HEK293 (cell line): ENCODE measurements around the gene KIF21B.

Source experiments
- CTCF ChIA-PET: fragments of 350-600 bp; formaldehyde crosslinking; extraction: SDS; loops from one replicate; lab custom pipeline; 2021; ENCODE audit warnings: antibody characterized with exemption; lab: Yijun Ruan, JAX
- POLR2A ChIA-PET: fragments of 300-600 bp; formaldehyde crosslinking; extraction: SDS; loops from one replicate; lab custom pipeline; 2020; ENCODE audit warnings: antibody characterized with exemption, inconsistent platforms; lab: Yijun Ruan, JAX
- H3K27ac ChIP-seq: fragments of 200-500 bp; sonication (Bioruptor generic); 2 replicates; pipeline ENCODE4 v1.5.1; 2014; ENCODE audit warnings: low read depth, low read length, control low read depth, inconsistent platforms; ENCODE audit errors: extremely low read depth
- H3K36me3 ChIP-seq, 2 experiments: fragments of 200-500 bp in 1 of 2; sonication (Bioruptor generic) in 1 of 2; 1 replicate in 1 of 2; 2 replicates in 1 of 2; pipeline ENCODE4 v1.5.1; 2014 to 2017; ENCODE audit warnings: inconsistent platforms in 2 of 2, low read length in 2 of 2; ENCODE audit not compliant: control insufficient read depth in 2 of 2, insufficient read depth in 1 of 2
- H3K4me1 ChIP-seq: fragments of 200-500 bp; sonication (Bioruptor generic); 2 replicates; pipeline ENCODE4 v1.5.1; 2014; ENCODE audit warnings: mild to moderate bottlenecking, low read length, inconsistent platforms; ENCODE audit not compliant: control insufficient read depth, insufficient read depth
- H3K4me3 ChIP-seq: 2 replicates; pipeline ENCODE4 v1.5.1; 2011; ENCODE audit warnings: low read depth, mild to moderate bottlenecking, control low read depth, low read length, moderate library complexity
- H3K9me3 ChIP-seq: fragments of 200-500 bp; sonication (Bioruptor generic); 2 replicates; pipeline ENCODE4 v1.5.1; 2014; ENCODE audit warnings: low read depth, low read length, inconsistent platforms; ENCODE audit not compliant: control insufficient read depth, insufficient read depth
- GFI1B ChIP-seq: fragments of 450-650 bp; formaldehyde crosslinking; IDR thresholded peaks from 2 replicates; pipeline ENCODE4 v1.5.1; 2016; ENCODE audit warnings: missing biosample characterization, missing genetic modification characterization
- HIC1 ChIP-seq: fragments of 450-650 bp; formaldehyde crosslinking; IDR thresholded peaks from 2 replicates; pipeline ENCODE4 v1.5.1; 2016; ENCODE audit warnings: missing biosample characterization, missing genetic modification characterization
- HOXC10 ChIP-seq: sonication (generic); formaldehyde crosslinking; IDR thresholded peaks from 2 replicates; pipeline ENCODE4 v1.8.1; 2023; ENCODE audit warnings: mild to moderate bottlenecking, missing genetic modification reagents
- KLF1 ChIP-seq: fragments of 450-650 bp; formaldehyde crosslinking; IDR thresholded peaks from 2 replicates; pipeline ENCODE4 v1.5.1; 2016; ENCODE audit warnings: missing biosample characterization, missing genetic modification characterization
- SCRT2 ChIP-seq: fragments of 450-650 bp; formaldehyde crosslinking; IDR thresholded peaks from 2 replicates; pipeline ENCODE4 v1.5.1; 2016; ENCODE audit warnings: missing biosample characterization, missing genetic modification characterization
- ZFP3 ChIP-seq: fragments of 450-650 bp; formaldehyde crosslinking; IDR thresholded peaks from 2 replicates; pipeline ENCODE4 v1.5.1; 2016; ENCODE audit warnings: low read depth, missing biosample characterization, missing genetic modification characterization
- ZIC2 ChIP-seq: fragments of 450-650 bp; formaldehyde crosslinking; IDR thresholded peaks from 2 replicates; pipeline ENCODE4 v1.5.1; 2016; ENCODE audit warnings: missing biosample characterization, missing genetic modification characterization
- ZNF10 ChIP-seq: fragments of 450-650 bp; formaldehyde crosslinking; IDR thresholded peaks from 2 replicates; pipeline ENCODE4 v1.5.1; 2017; ENCODE audit warnings: missing biosample characterization, missing genetic modification characterization
- ZNF174 ChIP-seq: fragments of 450-650 bp; formaldehyde crosslinking; IDR thresholded peaks from 2 replicates; pipeline ENCODE4 v1.5.0; 2017; ENCODE audit warnings: missing biosample characterization, mild to moderate bottlenecking, missing genetic modification characterization
- ZNF221 ChIP-seq: fragments of 450-650 bp; formaldehyde crosslinking; IDR thresholded peaks from 2 replicates; pipeline ENCODE4 v1.5.1; 2017; ENCODE audit warnings: missing biosample characterization, missing genetic modification characterization, borderline replicate concordance
- ZNF23 ChIP-seq: fragments of 450-650 bp; formaldehyde crosslinking; IDR thresholded peaks from 2 replicates; pipeline ENCODE4 v1.5.1; 2016; ENCODE audit warnings: missing biosample characterization, missing genetic modification characterization, borderline replicate concordance
- ZNF248 ChIP-seq: fragments of 450-650 bp; formaldehyde crosslinking; IDR thresholded peaks from 2 replicates; pipeline ENCODE4 v1.5.1; 2017; ENCODE audit warnings: missing biosample characterization, missing genetic modification characterization
- ZNF362 ChIP-seq: fragments of 450-650 bp; formaldehyde crosslinking; IDR thresholded peaks from 2 replicates; pipeline ENCODE4 v1.5.1; 2016; ENCODE audit warnings: missing biosample characterization, missing genetic modification characterization
- ZNF37A ChIP-seq: fragments of 450-650 bp; IDR thresholded peaks from 2 replicates; pipeline ENCODE4 v1.5.1; 2018; ENCODE audit warnings: missing biosample characterization, missing genetic modification characterization
- ZNF394 ChIP-seq: fragments of 450-650 bp; formaldehyde crosslinking; IDR thresholded peaks from 2 replicates; pipeline ENCODE4 v1.5.1; 2016; ENCODE audit warnings: missing biosample characterization, missing genetic modification characterization, mild to moderate bottlenecking, moderate library complexity, borderline replicate concordance
- ZNF423 ChIP-seq: fragments of 450-650 bp; formaldehyde crosslinking; IDR thresholded peaks from 2 replicates; pipeline ENCODE4 v1.5.1; 2016; ENCODE audit warnings: missing biosample characterization, missing genetic modification characterization
- ZNF426 ChIP-seq: fragments of 450-650 bp; formaldehyde crosslinking; IDR thresholded peaks from 2 replicates; pipeline ENCODE4 v1.5.1; 2017; ENCODE audit warnings: missing biosample characterization, missing genetic modification characterization, mild to moderate bottlenecking, inconsistent platforms, moderate library complexity
- ZNF449 ChIP-seq: fragments of 450-650 bp; formaldehyde crosslinking; IDR thresholded peaks from 2 replicates; pipeline ENCODE4 v1.5.1; 2017; ENCODE audit warnings: missing biosample characterization, mild to moderate bottlenecking, missing genetic modification characterization, moderate library complexity
- ZNF544 ChIP-seq: fragments of 450-650 bp; formaldehyde crosslinking; IDR thresholded peaks from 2 replicates; pipeline ENCODE4 v1.5.0; 2017; ENCODE audit warnings: missing biosample characterization, missing genetic modification characterization
- ZXDB ChIP-seq: fragments of 450-650 bp; formaldehyde crosslinking; IDR thresholded peaks from 2 replicates; pipeline ENCODE4 v1.5.1; 2016; ENCODE audit warnings: missing biosample characterization, missing genetic modification characterization

KIF21B gene

GRCh38 chr1:201004154-201004553 is 19.4 kb downstream of the KIF21B start:
- Histone ChIP-seq H3K4me3 (no peak overlapping the region), H3K36me3 (no peaks in the 10 kb centered on the region), H3K9me3 (no peaks in the 10 kb centered on the region), H3K4me1 (no peaks in the 10 kb centered on the region), H3K27ac (no peak overlapping the region)
- ChIA-PET CTCF (interaction anchor here (0.6 to 1.6 kb wide), 3 partner anchors 25 to 1049 kb away, joined by 3 to 6 read pairs (median 3); no protein-coding TSS in a partner anchor), POLR2A (no interaction called here)
- TF ChIP-seq SCRT2 (peak; percentile 55), HOXC10 (CRISPR knock-in tag) (no peak), ZNF10 (tag by site-specific recombination) (no peak), ZIC2 (tag by site-specific recombination) (no peak), ZNF426 (no peak)

GRCh38 chr1:201002510-201002909 is 21.0 kb downstream of the KIF21B start:
- no peaks in the 10 kb centered on the region for H3K9me3 ChIP-seq
- ChIA-PET CTCF (no interaction called here), POLR2A (no interaction called here)
- no peak overlapping the region for H3K4me3 ChIP-seq
- H3K4me1 ChIP-seq: no peaks in the 10 kb centered on the region
- H3K36me3 ChIP-seq: no peaks in the 10 kb centered on the region
- TF ChIP-seq ZNF10 (tag by site-specific recombination) (no peak), ZNF248 (no peak), ZXDB (no peak), ZNF544 (tag by site-specific recombination) (no peak), ZNF394 (tag by site-specific recombination) (no peak), ZNF37A (tag by site-specific recombination) (no peak), ZFP3 (no peak), ZNF174 (tag by site-specific recombination) (no peak), ZNF23 (tag by site-specific recombination) (no peak), ZNF362 (tag by site-specific recombination) (no peak)
- no peak overlapping the region for H3K27ac ChIP-seq

- CTCF ChIA-PET: no interaction called here
- no peaks in the 10 kb centered on the region for H3K36me3 ChIP-seq
- H3K4me3 ChIP-seq: no peak overlapping the region
- TF ChIP-seq ZNF423 (tag by site-specific recombination) (no peak), ZNF449 (peak; percentile 98)
- no peaks in the 10 kb centered on the region for H3K9me3 ChIP-seq
- POLR2A ChIA-PET: no interaction called here
- H3K4me1 ChIP-seq: no peaks in the 10 kb centered on the region
- no peak overlapping the region for H3K27ac ChIP-seq
These were observed 21.6 kb downstream of the KIF21B start for GRCh38 chr1:201001962-201002361.

- CTCF ChIA-PET: interaction anchor here (0.5 to 2.1 kb wide), 3 partner anchors 10 to 29 kb away, joined by 3 to 6 read pairs (median 4); no protein-coding TSS in a partner anchor
These were observed 23.1 kb downstream of the KIF21B start for GRCh38 chr1:201000391-201000790.

More at GRCh38 chr1:201000391-201000790, 23.1 kb downstream of the KIF21B start:
- Histone ChIP-seq H3K36me3 (peaks cover 0 to 3% of the 10 kb centered on the region in 2 experiments; a peak in 1 of 3 replicates), H3K9me3 (no peaks in the 10 kb centered on the region), H3K27ac (no peak overlapping the region), H3K4me1 (no peaks in the 10 kb centered on the region), H3K4me3 (no peak overlapping the region)
- TF ChIP-seq ZNF221: no peak
- TF ChIP-seq ZNF423 (tag by site-specific recombination): no peak
- no peak for TF ChIP-seq GFI1B (tag by site-specific recombination)
- TF ChIP-seq HIC1 (tag by site-specific recombination): no peak
- no peak for TF ChIP-seq KLF1 (tag by site-specific recombination)
- POLR2A ChIA-PET: no interaction called here
